ENCODE data around the gene USP24.

The USP24 gene

GRCh38 chr1:55061706-55062321 is 153.3 kb downstream of the USP24 start:
- Histone ChIP-seq H3K4me1 (ENCODE audit: control insufficient read depth, low read length) (no peaks in the 10 kb centered on the region), H3K9me3 (ENCODE audit: control insufficient read depth, insufficient read depth, low read length) (no peaks in the 10 kb centered on the region), H3K79me2 (ENCODE audit: control insufficient read depth, low read length) (no peaks in the 10 kb centered on the region), H3K36me3 (ENCODE audit: control insufficient read depth, low read length) (peaks cover 4% of the 10 kb centered on the region; the same call in 1 of the 2 replicates), H3K27me3 (ENCODE audit: control insufficient read depth, low read length) (no peaks in the 10 kb centered on the region), H3K4me3 (ENCODE audit: low read length) (no peak overlapping the region), H4K20me1 (ENCODE audit: control insufficient read depth, insufficient read depth, low read depth, low read length) (no peaks in the 10 kb centered on the region), H3K27ac (ENCODE audit: low read depth, low read length) (no peak overlapping the region), H3K4me2 (ENCODE audit: low read length) (no peak overlapping the region), H3K9me2 (replicated peaks; ENCODE audit: control insufficient read depth, low read length) (no peaks in the 10 kb centered on the region), H3F3A (ENCODE audit: control insufficient read depth, insufficient read depth) (no peaks in the 10 kb centered on the region)
- TF ChIP-seq CTCF (IDR thresholded peaks at IDR 0.05; ENCODE audit: low read depth, low read length, poor library complexity, severe bottlenecking) (no peak), EZH2phosphoT487 (IDR thresholded peaks at IDR 0.05; ENCODE audit: borderline replicate concordance, low read length) (no peak)

GRCh38 chr1:55061000-55061705 is 154.0 kb downstream of the USP24 start:
- Histone ChIP-seq H3K4me1 (ENCODE audit: control insufficient read depth, low read length) (no peaks in the 10 kb centered on the region), H3K27ac (ENCODE audit: low read depth, low read length) (no peak overlapping the region), H3K9me2 (replicated peaks; ENCODE audit: control insufficient read depth, low read length) (no peaks in the 10 kb centered on the region), H3K27me3 (ENCODE audit: control insufficient read depth, low read length) (no peaks in the 10 kb centered on the region), H3K4me2 (ENCODE audit: low read length) (no peak overlapping the region), H3F3A (ENCODE audit: control insufficient read depth, insufficient read depth) (no peaks in the 10 kb centered on the region), H3K4me3 (ENCODE audit: low read length) (no peak overlapping the region), H3K36me3 (ENCODE audit: control insufficient read depth, low read length) (no peaks in the 10 kb centered on the region), H3K79me2 (ENCODE audit: control insufficient read depth, low read length) (no peaks in the 10 kb centered on the region), H3K9me3 (ENCODE audit: control insufficient read depth, insufficient read depth, low read length) (no peaks in the 10 kb centered on the region), H4K20me1 (ENCODE audit: control insufficient read depth, insufficient read depth, low read depth, low read length) (no peaks in the 10 kb centered on the region)
- TF ChIP-seq EZH2phosphoT487 (IDR thresholded peaks at IDR 0.05; ENCODE audit: borderline replicate concordance, low read length): no peak
- no peak for TF ChIP-seq CTCF (IDR thresholded peaks at IDR 0.05; ENCODE audit: low read depth, low read length, poor library complexity, severe bottlenecking)

- no peaks in the 10 kb centered on the region for H3K9me2 ChIP-seq (replicated peaks; ENCODE audit: control insufficient read depth, low read length)
- no peaks in the 10 kb centered on the region for H3F3A ChIP-seq (ENCODE audit: control insufficient read depth, insufficient read depth)
- H3K79me2 ChIP-seq (ENCODE audit: control insufficient read depth, low read length): no peaks in the 10 kb centered on the region
- H3K4me2 ChIP-seq (ENCODE audit: low read length): no peak overlapping the region
- no peak overlapping the region for H3K4me3 ChIP-seq (ENCODE audit: low read length)
- H3K27me3 ChIP-seq (ENCODE audit: control insufficient read depth, low read length): no peaks in the 10 kb centered on the region
- no peaks in the 10 kb centered on the region for H3K36me3 ChIP-seq (ENCODE audit: control insufficient read depth, low read length)
- H3K27ac ChIP-seq (ENCODE audit: low read depth, low read length): no peak overlapping the region
- H3K9me3 ChIP-seq (ENCODE audit: control insufficient read depth, insufficient read depth, low read length): no peaks in the 10 kb centered on the region
- H3K4me1 ChIP-seq (ENCODE audit: control insufficient read depth, low read length): no peaks in the 10 kb centered on the region
- no peaks in the 10 kb centered on the region for H4K20me1 ChIP-seq (ENCODE audit: control insufficient read depth, insufficient read depth, low read depth, low read length)
- TF ChIP-seq EZH2phosphoT487 (IDR thresholded peaks at IDR 0.05; ENCODE audit: borderline replicate concordance, low read length) (no peak), CTCF (IDR thresholded peaks at IDR 0.05; ENCODE audit: low read depth, low read length, poor library complexity, severe bottlenecking) (no peak)
Observed at GRCh38 chr1:55060133-55060999, 154.8 kb downstream of the USP24 start.

Data from DOHH2 (cell line).